Activated naive CD4-positive, alpha-beta T cell treated with anti-CD3 and anti-CD28 coated beads for 36 hours (primary cell): ENCODE results near the gene CDKN2AIPNL. TPM values are rescaled to one million over a fixed set of nuclear protein-coding genes. Genes with fewer than 3 reads are reported as not detected.

Source experiments
- CTCF ChIA-PET: fragments of 350-600 bp; sonication (Branson Sonifier 250); formaldehyde crosslinking; loops from one replicate; lab custom pipeline; 2021; ENCODE audit warnings: antibody characterized with exemption; lab: Charles Lee
- DNase-seq: peaks from one replicate; pipeline ENCODE4 v3.0.0-alpha.2; 2020
- H3K27ac Mint-ChIP-seq: one replicate; pipeline ENCODE4 v1.8.0; 2021; ENCODE audit warnings: mild to moderate bottlenecking, mixed read lengths
- H3K27me3 Mint-ChIP-seq: one replicate; pipeline ENCODE4 v1.8.0; 2021; ENCODE audit warnings: low read depth, mixed read lengths
- H3K36me3 Mint-ChIP-seq: one replicate; pipeline ENCODE4 v1.8.0; 2021; ENCODE audit warnings: low read depth, mixed read lengths
- H3K4me1 Mint-ChIP-seq: one replicate; pipeline ENCODE4 v1.8.0; 2021; ENCODE audit warnings: low read depth, mixed read lengths
- H3K4me3 Mint-ChIP-seq: one replicate; pipeline ENCODE4 v1.8.0; 2021; ENCODE audit warnings: mild to moderate bottlenecking, moderate library complexity, mixed read lengths
- H3K9me3 Mint-ChIP-seq: one replicate; pipeline ENCODE4 v1.8.0; 2021; ENCODE audit warnings: mixed read lengths
- intact Hi-C: fragments of 100-400 bp; cut with micrococcal nuclease; formaldehyde crosslinking; loops from one replicate; pipeline ENCODE4 v1.15.1; 2023
- total RNA-seq, 2 experiments: library from RNA; stranded (reverse); gene quantifications; one replicate each; pipeline ENCODE4 v1.2.3, GENCODE V29; 2021

Gene CDKN2AIPNL
- total RNA-seq, 2 experiments from 2014 or later, result 31.1 to 31.5 TPM

- no peaks in the 10 kb centered on the region for H3K27me3 Mint-ChIP-seq
- no peaks in the 10 kb centered on the region for H3K9me3 Mint-ChIP-seq
- CTCF ChIA-PET, result interaction anchor here (0.8 to 1.0 kb wide), 2 partner anchors 18 to 220 kb away, joined by 3 to 4 read pairs; no protein-coding TSS in a partner anchor
- H3K27ac Mint-ChIP-seq, result no peak overlapping the region
- H3K4me1 Mint-ChIP-seq, result no peaks in the 10 kb centered on the region
- intact Hi-C loops, result no loop called here
- no peak for DNase-seq
- no peak overlapping the region for H3K4me3 Mint-ChIP-seq
- peaks cover 2% of the 10 kb centered on the region for H3K36me3 Mint-ChIP-seq
Observed at GRCh38 chr5:134355681-134356080, 56.0 kb downstream of the CDKN2AIPNL start.

Other genes starting within 250 kb of the CDKN2AIPNL start
- 100 to 1,000 TPM; 307 to 309 TPM for gene SKP1, start 234.9 kb downstream of the CDKN2AIPNL start, total RNA-seq
- gene PPP2CA, start 185.8 kb downstream of the CDKN2AIPNL start, total RNA-seq, result 100 to 1,000 TPM; 132 to 135 TPM
- gene CDKL3, start 44.7 kb downstream of the CDKN2AIPNL start, total RNA-seq, result 1 to 10 TPM; 2.4 to 3.3 TPM
- gene UBE2B, start 40.3 kb downstream of the CDKN2AIPNL start, total RNA-seq, result 100 to 1,000 TPM; 116 to 129 TPM
- gene JADE2, start 113.8 kb upstream of the CDKN2AIPNL start, total RNA-seq, result 10 to 100 TPM; 78.4 to 86.6 TPM
- 10 to 100 TPM; 42.5 to 42.8 TPM for gene SAR1B, start 220.9 kb upstream of the CDKN2AIPNL start, total RNA-seq
- 10 to 100 TPM; 16.6 to 18.5 TPM for gene SEC24A, start 236.9 kb upstream of the CDKN2AIPNL start, total RNA-seq